ENCODE measurements around the gene FAM98B.

FAM98B gene

GRCh38 chr15:38509152-38509551 lies 55.2 kb downstream of the FAM98B start:
- no peak for DNase-seq

- peak; percentile 29 for DNase-seq
These were observed 59.0 kb downstream of the FAM98B start for GRCh38 chr15:38512901-38513300.

- no peak for DNase-seq
These were observed 60.7 kb downstream of the FAM98B start for GRCh38 chr15:38514601-38515000.

GRCh38 chr15:38516626-38517025 lies 62.7 kb downstream of the FAM98B start:
- DNase-seq, result no peak

- no peak for DNase-seq
These were observed 63.5 kb downstream of the FAM98B start for GRCh38 chr15:38517312-38517975.

GRCh38 chr15:38518084-38518483 lies 64.2 kb downstream of the FAM98B start:
- DNase-seq, result no peak

GRCh38 chr15:38520035-38520434 lies 66.1 kb downstream of the FAM98B start:
- no peak for DNase-seq

- peak; percentile 8 for DNase-seq
These were observed 67.4 kb downstream of the FAM98B start for GRCh38 chr15:38521316-38521715.

- DNase-seq, result no peak
These were observed 69.0 kb downstream of the FAM98B start for GRCh38 chr15:38522922-38523321.

GRCh38 chr15:38524156-38524555 lies 70.2 kb downstream of the FAM98B start:
- DNase-seq, result no peak

- no peak for DNase-seq
These were observed 71.6 kb downstream of the FAM98B start for GRCh38 chr15:38525489-38525888.

GRCh38 chr15:38526158-38526557 lies 72.2 kb downstream of the FAM98B start:
- no peak for DNase-seq

- no peak for DNase-seq
These were observed 74.4 kb downstream of the FAM98B start for GRCh38 chr15:38528294-38528693.

- no peak for DNase-seq
These were observed 76.2 kb downstream of the FAM98B start for GRCh38 chr15:38530113-38530512.

- no peak for DNase-seq
These were observed 77.6 kb downstream of the FAM98B start for GRCh38 chr15:38531509-38531908.

GRCh38 chr15:38532728-38533127 lies 78.8 kb downstream of the FAM98B start:
- peak; percentile 9 for DNase-seq

GRCh38 chr15:38533416-38533915 lies 79.5 kb downstream of the FAM98B start:
- no peak for DNase-seq

GRCh38 chr15:38533926-38534325 lies 80.0 kb downstream of the FAM98B start:
- DNase-seq, result no peak

- DNase-seq, result no peak
These were observed 80.8 kb downstream of the FAM98B start for GRCh38 chr15:38534691-38535090.

GRCh38 chr15:38535491-38536200 lies 81.7 kb downstream of the FAM98B start:
- DNase-seq, result no peak

GRCh38 chr15:38536201-38536676 lies 82.3 kb downstream of the FAM98B start:
- DNase-seq, result no peak

All from hematopoietic multipotent progenitor cell treated with erythropoietin and hydrocortisone succinate and interleukin-3 and kit ligand, for 6 days (in vitro differentiated cells).